ENCODE results near the gene DAB1.
A peak's percentile ranks its signal among the peaks of the same experiment; 100 is the strongest.
"Not testable (repeated sequence)": the region's sequence is repeated elsewhere in the genome, so short reads cannot be mapped to it uniquely, and the experiment has no call there.

DAB1 gene

GRCh38 chr1:57360846-57361407 is 62.9 kb downstream of the DAB1 start:
- no peak overlapping the region for H3K4me3 ChIP-seq (ENCODE audit: control insufficient read depth, low read depth, low read length)
- TF ChIP-seq CTCF (conservative IDR thresholded peaks at IDR 0.05; ENCODE audit: control insufficient read depth, insufficient read depth, low read depth, low read length): no peak
- no peak for DNase-seq (ENCODE audit: low read depth)

- no peak for TF ChIP-seq CTCF (conservative IDR thresholded peaks at IDR 0.05; ENCODE audit: control insufficient read depth, insufficient read depth, low read depth, low read length)
- no peak for DNase-seq (ENCODE audit: low read depth)
- H3K4me3 ChIP-seq (ENCODE audit: control insufficient read depth, low read depth, low read length): no peak overlapping the region
These were observed 66.4 kb downstream of the DAB1 start for GRCh38 chr1:57357462-57357861.

- no peak overlapping the region for H3K4me3 ChIP-seq (ENCODE audit: control insufficient read depth, low read depth, low read length)
- TF ChIP-seq CTCF (conservative IDR thresholded peaks at IDR 0.05; ENCODE audit: control insufficient read depth, insufficient read depth, low read depth, low read length): no peak
- peak; percentile 2 for DNase-seq (ENCODE audit: low read depth)
These were observed 70.2 kb downstream of the DAB1 start for GRCh38 chr1:57353654-57354053.

GRCh38 chr1:57350610-57351009 is 73.2 kb downstream of the DAB1 start:
- no peak for DNase-seq (ENCODE audit: low read depth)
- no peak for TF ChIP-seq CTCF (conservative IDR thresholded peaks at IDR 0.05; ENCODE audit: control insufficient read depth, insufficient read depth, low read depth, low read length)
- no peak overlapping the region for H3K4me3 ChIP-seq (ENCODE audit: control insufficient read depth, low read depth, low read length)

- TF ChIP-seq CTCF (conservative IDR thresholded peaks at IDR 0.05; ENCODE audit: control insufficient read depth, insufficient read depth, low read depth, low read length): no peak
- H3K4me3 ChIP-seq (ENCODE audit: control insufficient read depth, low read depth, low read length): no peak overlapping the region
- no peak for DNase-seq (ENCODE audit: low read depth)
These were observed 74.9 kb downstream of the DAB1 start for GRCh38 chr1:57348921-57349320.

GRCh38 chr1:57345916-57346315 is 77.9 kb downstream of the DAB1 start:
- no peak for DNase-seq (ENCODE audit: low read depth)
- TF ChIP-seq CTCF (conservative IDR thresholded peaks at IDR 0.05; ENCODE audit: control insufficient read depth, insufficient read depth, low read depth, low read length): no peak
- no peak overlapping the region for H3K4me3 ChIP-seq (ENCODE audit: control insufficient read depth, low read depth, low read length)

GRCh38 chr1:57344265-57344664 is 79.6 kb downstream of the DAB1 start:
- no peak overlapping the region for H3K4me3 ChIP-seq (ENCODE audit: control insufficient read depth, low read depth, low read length)
- no peak for TF ChIP-seq CTCF (conservative IDR thresholded peaks at IDR 0.05; ENCODE audit: control insufficient read depth, insufficient read depth, low read depth, low read length)
- DNase-seq (ENCODE audit: low read depth): no peak

- DNase-seq (ENCODE audit: low read depth); H3K4me3 ChIP-seq (ENCODE audit: control insufficient read depth, low read depth, low read length): not testable (repeated sequence)
These were observed 80.5 kb downstream of the DAB1 start for GRCh38 chr1:57343298-57343915.
